HepG2 (cell line): ENCODE results near the gene METTL26. TPM values are rescaled to one million over a fixed set of nuclear protein-coding genes. Genes with fewer than 3 reads are reported as not detected.

Experiments used
- BRD4 ChIP-seq: sonication (generic); formaldehyde crosslinking; IDR thresholded peaks from 2 replicates; pipeline ENCODE4 v1.4.0; 2020; ENCODE audit warnings: missing genetic modification reagents
- CEBPG ChIP-seq: IDR thresholded peaks from 2 replicates; pipeline ENCODE4 v1.6.1; 2016
- EHMT2 ChIP-seq: fragments of 200-600 bp; sonication (generic); IDR thresholded peaks from 2 replicates; pipeline ENCODE4 v1.7.0; 2017; ENCODE audit warnings: antibody characterized with exemption, low read depth, low read length, borderline replicate concordance
- FOXK1 ChIP-seq: sonication (generic); formaldehyde crosslinking; IDR thresholded peaks from 2 replicates; pipeline ENCODE4 v1.4.0; 2020; ENCODE audit warnings: low read depth, missing genetic modification reagents, borderline replicate concordance
- HCFC1 ChIP-seq: fragments of 150-350 bp; IDR thresholded peaks from 2 replicates; pipeline ENCODE4 v1.6.1; 2014; ENCODE audit warnings: low read depth, low read length
- KDM5A ChIP-seq: fragments of 200-600 bp; sonication (generic); IDR thresholded peaks from 2 replicates; pipeline ENCODE4 v1.7.0; 2018; ENCODE audit warnings: antibody characterized with exemption, mild to moderate bottlenecking, low read length, borderline replicate concordance
- POGZ ChIP-seq: sonication (generic); formaldehyde crosslinking; IDR thresholded peaks from 2 replicates; pipeline ENCODE4 v1.4.0; 2020; ENCODE audit warnings: mild to moderate bottlenecking, missing genetic modification reagents
- RBM39 ChIP-seq: fragments of 200-400 bp; formaldehyde crosslinking; IDR thresholded peaks from one replicate; pipeline ENCODE4 v1.6.1; 2018; ENCODE audit warnings: antibody characterized with exemption, mild to moderate bottlenecking, low read depth, low read length; ENCODE audit not compliant: poor library complexity, severe bottlenecking
- SMAD3 ChIP-seq: sonication (generic); formaldehyde crosslinking; IDR thresholded peaks from 2 replicates; pipeline ENCODE4 v1.4.0; 2020; ENCODE audit warnings: missing genetic modification reagents
- TARDBP ChIP-seq: sonication (generic); formaldehyde crosslinking; IDR thresholded peaks from 2 replicates; pipeline ENCODE4 v1.8.0; 2022; ENCODE audit warnings: mild to moderate bottlenecking, missing genetic modification reagents
- ZBTB1 ChIP-seq: sonication (generic); formaldehyde crosslinking; IDR thresholded peaks from 2 replicates; pipeline ENCODE4 v1.4.0; 2020; ENCODE audit warnings: missing genetic modification reagents, borderline replicate concordance
- ZNF598 ChIP-seq: sonication (generic); formaldehyde crosslinking; IDR thresholded peaks from 2 replicates; pipeline ENCODE4 v1.5.1; 2020; ENCODE audit warnings: mild to moderate bottlenecking, missing genetic modification reagents, borderline replicate concordance
- ZNF749 ChIP-seq: sonication (generic); formaldehyde crosslinking; IDR thresholded peaks from 2 replicates; pipeline ENCODE4 v1.8.0; 2022; ENCODE audit warnings: mild to moderate bottlenecking, missing genetic modification reagents, moderate library complexity, borderline replicate concordance
- ZNF773 ChIP-seq: sonication (generic); formaldehyde crosslinking; IDR thresholded peaks from 2 replicates; pipeline ENCODE4 v1.4.0; 2020; ENCODE audit warnings: missing genetic modification reagents, borderline replicate concordance
- polyA plus RNA-seq, 8 experiments: library from polyadenylated mRNA; depleted of rRNA in 3 of 8; stranded (reverse) in 7 of 8; unstranded in 1 of 8; fragments of >200 nt; fragmentation: Illumina TruSeq in 4 of 8; extraction: Trizol in 4 of 8; gene quantifications; 2 replicates each; pipeline versions ENCODE4 v1.2.1 to v1.2.3, GENCODE V29; 2011 to 2016; ENCODE audit warnings: low read depth in 4 of 8, missing spikeins in 1 of 8, mixed read lengths in 1 of 8; ENCODE audit not compliant: insufficient read depth in 1 of 8
- total RNA-seq, 5 experiments: library from RNA; depleted of rRNA; stranded (reverse); fragments of >200 nt; fragmentation: Illumina TruSeq; extraction: Trizol; gene quantifications; 2 replicates each; pipeline ENCODE4 v1.2.3, GENCODE V29; 2016; ENCODE audit warnings: low read depth in 1 of 5
- TF ChIP-seq, protein P1 (sequence below): sonication (generic); formaldehyde crosslinking; IDR thresholded peaks from 2 replicates; pipeline ENCODE4 v1.4.0; 2020; ENCODE audit warnings: missing genetic modification reagents
- TF ChIP-seq, protein P2 (sequence below): sonication (generic); formaldehyde crosslinking; IDR thresholded peaks from 2 replicates; pipeline ENCODE4 v1.8.0; 2022; ENCODE audit warnings: low read depth, missing genetic modification reagents
- TF ChIP-seq, protein P3 (sequence below): conservative IDR thresholded peaks from 2 replicates; pipeline ENCODE4 v1.6.1; 2018; ENCODE audit warnings: missing genetic modification reagents
- TF ChIP-seq, protein P4 (sequence below): sonication (generic); formaldehyde crosslinking; IDR thresholded peaks from 2 replicates; pipeline ENCODE4 v1.4.0; 2020; ENCODE audit warnings: mild to moderate bottlenecking, missing genetic modification reagents, borderline replicate concordance
- TF ChIP-seq, protein P5 (sequence below): IDR thresholded peaks from 2 replicates; pipeline ENCODE4 v1.6.1; 2016; ENCODE audit warnings: missing compliant biosample characterization, missing genetic modification reagents, borderline replicate concordance
- TF ChIP-seq, protein P6 (sequence below): sonication (generic); formaldehyde crosslinking; IDR thresholded peaks from 2 replicates; pipeline ENCODE4 v1.4.0; 2020; ENCODE audit warnings: missing genetic modification reagents

Gene METTL26
- total and polyA plus RNA-seq, 2 of the 13 experiments (the other 11 are each of a cell fraction or from before 2014, with no cell fraction given): 65.5 to 70.1 TPM

DNA sequence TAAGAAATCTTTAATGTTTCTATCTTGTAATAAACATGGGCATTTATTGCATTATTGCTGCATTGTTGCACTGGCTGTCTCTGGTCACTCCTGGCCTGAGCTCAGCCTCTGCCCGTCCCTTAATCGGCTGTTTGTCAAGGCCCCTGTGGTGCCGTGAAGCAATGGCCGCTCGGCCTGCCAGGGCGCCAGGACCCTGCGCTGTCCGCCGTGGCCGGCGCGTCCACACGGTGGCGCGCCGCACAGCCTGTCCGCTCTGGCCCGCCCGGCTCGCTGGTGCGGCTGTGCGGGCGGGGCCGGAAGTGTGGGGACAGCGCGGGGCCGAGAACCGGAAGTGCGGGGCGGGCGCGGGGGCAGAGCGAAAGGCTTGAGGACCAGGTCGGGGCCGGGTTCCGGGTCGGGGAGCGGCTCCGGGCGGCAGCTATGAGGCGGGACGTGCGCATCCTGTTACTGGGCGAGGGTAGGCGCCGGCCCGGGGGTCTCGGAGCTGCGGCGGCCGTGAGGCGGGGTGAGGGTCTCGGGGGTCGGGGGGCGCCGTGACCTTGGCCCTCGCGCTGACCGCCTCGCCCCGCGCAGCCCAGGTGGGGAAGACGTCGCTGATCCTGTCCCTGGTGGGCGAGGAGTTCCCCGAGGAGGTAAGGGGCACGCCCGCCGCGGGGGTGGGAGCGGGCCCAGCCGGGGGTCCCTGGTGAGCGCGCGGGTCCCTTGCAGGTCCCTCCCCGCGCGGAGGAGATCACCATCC lies 31.8 kb upstream of the METTL26 start, which contains the start of gene RHOT2 (continued):
- TF ChIP-seq, protein P1, sequence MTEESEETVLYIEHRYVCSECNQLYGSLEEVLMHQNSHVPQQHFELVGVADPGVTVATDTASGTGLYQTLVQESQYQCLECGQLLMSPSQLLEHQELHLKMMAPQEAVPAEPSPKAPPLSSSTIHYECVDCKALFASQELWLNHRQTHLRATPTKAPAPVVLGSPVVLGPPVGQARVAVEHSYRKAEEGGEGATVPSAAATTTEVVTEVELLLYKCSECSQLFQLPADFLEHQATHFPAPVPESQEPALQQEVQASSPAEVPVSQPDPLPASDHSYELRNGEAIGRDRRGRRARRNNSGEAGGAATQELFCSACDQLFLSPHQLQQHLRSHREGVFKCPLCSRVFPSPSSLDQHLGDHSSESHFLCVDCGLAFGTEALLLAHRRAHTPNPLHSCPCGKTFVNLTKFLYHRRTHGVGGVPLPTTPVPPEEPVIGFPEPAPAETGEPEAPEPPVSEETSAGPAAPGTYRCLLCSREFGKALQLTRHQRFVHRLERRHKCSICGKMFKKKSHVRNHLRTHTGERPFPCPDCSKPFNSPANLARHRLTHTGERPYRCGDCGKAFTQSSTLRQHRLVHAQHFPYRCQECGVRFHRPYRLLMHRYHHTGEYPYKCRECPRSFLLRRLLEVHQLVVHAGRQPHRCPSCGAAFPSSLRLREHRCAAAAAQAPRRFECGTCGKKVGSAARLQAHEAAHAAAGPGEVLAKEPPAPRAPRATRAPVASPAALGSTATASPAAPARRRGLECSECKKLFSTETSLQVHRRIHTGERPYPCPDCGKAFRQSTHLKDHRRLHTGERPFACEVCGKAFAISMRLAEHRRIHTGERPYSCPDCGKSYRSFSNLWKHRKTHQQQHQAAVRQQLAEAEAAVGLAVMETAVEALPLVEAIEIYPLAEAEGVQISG: peak; percentile 100
- TF ChIP-seq, protein P2, sequence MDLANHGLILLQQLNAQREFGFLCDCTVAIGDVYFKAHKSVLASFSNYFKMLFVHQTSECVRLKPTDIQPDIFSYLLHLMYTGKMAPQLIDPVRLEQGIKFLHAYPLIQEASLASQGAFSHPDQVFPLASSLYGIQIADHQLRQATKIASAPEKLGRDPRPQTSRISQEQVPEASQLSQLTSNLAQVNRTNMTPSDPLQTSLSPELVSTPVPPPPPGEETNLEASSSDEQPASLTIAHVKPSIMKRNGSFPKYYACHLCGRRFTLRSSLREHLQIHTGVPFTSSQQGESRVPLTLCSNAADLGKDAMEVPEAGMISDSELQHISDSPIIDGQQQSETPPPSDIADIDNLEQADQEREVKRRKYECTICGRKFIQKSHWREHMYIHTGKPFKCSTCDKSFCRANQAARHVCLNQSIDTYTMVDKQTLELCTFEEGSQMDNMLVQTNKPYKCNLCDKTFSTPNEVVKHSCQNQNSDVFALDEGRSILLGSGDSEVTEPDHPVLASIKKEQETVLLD (CRISPR knock-in tag): peak; percentile 94
- TF ChIP-seq ZNF773 (CRISPR knock-in tag) (peak; percentile 56; the same call in 1 of the 2 replicates), CEBPG (CRISPR knock-in tag) (peak; percentile 60), RBM39 (peak; percentile 10), TARDBP (CRISPR knock-in tag) (peak; percentile 85), ZBTB1 (CRISPR knock-in tag) (no peak), ZNF598 (CRISPR knock-in tag) (no peak), HCFC1 (peak; percentile 73), EHMT2 (no peak), SMAD3 (no peak), KDM5A (peak; percentile 79), BRD4 (CRISPR knock-in tag) (no peak; the same call in none of the 2 replicates), ZNF749 (CRISPR knock-in tag) (no peak), POGZ (CRISPR knock-in tag) (peak; percentile 57), FOXK1 (peak; percentile 59; the same call in 1 of the 2 replicates)
- TF ChIP-seq, protein P3, sequence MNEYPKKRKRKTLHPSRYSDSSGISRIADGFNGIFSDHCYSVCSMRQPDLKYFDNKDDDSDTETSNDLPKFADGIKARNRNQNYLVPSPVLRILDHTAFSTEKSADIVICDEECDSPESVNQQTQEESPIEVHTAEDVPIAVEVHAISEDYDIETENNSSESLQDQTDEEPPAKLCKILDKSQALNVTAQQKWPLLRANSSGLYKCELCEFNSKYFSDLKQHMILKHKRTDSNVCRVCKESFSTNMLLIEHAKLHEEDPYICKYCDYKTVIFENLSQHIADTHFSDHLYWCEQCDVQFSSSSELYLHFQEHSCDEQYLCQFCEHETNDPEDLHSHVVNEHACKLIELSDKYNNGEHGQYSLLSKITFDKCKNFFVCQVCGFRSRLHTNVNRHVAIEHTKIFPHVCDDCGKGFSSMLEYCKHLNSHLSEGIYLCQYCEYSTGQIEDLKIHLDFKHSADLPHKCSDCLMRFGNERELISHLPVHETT (CRISPR knock-in tag): peak; percentile 91
- TF ChIP-seq, protein P4, sequence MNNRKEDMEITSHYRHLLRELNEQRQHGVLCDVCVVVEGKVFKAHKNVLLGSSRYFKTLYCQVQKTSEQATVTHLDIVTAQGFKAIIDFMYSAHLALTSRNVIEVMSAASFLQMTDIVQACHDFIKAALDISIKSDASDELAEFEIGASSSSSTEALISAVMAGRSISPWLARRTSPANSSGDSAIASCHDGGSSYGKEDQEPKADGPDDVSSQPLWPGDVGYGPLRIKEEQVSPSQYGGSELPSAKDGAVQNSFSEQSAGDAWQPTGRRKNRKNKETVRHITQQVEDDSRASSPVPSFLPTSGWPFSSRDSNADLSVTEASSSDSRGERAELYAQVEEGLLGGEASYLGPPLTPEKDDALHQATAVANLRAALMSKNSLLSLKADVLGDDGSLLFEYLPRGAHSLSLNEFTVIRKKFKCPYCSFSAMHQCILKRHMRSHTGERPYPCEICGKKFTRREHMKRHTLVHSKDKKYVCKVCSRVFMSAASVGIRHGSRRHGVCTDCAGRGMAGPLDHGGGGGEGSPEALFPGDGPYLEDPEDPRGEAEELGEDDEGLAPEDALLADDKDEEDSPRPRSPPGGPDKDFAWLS: no peak
- TF ChIP-seq, protein P5, sequence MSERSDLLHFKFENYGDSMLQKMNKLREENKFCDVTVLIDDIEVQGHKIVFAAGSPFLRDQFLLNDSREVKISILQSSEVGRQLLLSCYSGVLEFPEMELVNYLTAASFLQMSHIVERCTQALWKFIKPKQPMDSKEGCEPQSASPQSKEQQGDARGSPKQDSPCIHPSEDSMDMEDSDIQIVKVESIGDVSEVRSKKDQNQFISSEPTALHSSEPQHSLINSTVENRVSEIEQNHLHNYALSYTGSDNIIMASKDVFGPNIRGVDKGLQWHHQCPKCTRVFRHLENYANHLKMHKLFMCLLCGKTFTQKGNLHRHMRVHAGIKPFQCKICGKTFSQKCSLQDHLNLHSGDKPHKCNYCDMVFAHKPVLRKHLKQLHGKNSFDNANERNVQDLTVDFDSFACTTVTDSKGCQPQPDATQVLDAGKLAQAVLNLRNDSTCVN: no peak
- TF ChIP-seq, protein P6, sequence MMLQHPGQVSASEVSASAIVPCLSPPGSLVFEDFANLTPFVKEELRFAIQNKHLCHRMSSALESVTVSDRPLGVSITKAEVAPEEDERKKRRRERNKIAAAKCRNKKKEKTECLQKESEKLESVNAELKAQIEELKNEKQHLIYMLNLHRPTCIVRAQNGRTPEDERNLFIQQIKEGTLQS: peak; percentile 9; the same call in 1 of the 2 replicates
